ENCODE data around the gene BICDL1.

Gene BICDL1

DNA sequence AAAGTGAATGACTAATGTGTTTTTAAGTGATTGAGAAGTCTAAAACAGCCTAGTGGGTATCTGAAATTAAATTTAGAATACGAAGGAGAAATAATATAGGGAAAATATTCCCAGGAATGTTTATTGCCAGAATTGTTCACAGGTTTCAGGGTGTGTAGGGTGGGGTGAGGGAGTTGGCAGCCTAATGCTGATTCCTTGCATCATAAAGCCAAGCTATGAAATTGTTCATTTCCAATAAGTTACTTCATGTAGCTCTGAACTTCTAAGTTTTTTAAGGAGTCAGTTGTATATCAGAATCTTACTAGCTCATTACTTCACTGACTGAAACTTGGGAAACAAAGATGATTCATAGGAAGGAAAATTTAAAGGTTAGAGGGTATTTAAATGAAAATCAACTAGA, 71.2 kb downstream of the BICDL1 start:
- DNase-seq: no peak

DNA sequence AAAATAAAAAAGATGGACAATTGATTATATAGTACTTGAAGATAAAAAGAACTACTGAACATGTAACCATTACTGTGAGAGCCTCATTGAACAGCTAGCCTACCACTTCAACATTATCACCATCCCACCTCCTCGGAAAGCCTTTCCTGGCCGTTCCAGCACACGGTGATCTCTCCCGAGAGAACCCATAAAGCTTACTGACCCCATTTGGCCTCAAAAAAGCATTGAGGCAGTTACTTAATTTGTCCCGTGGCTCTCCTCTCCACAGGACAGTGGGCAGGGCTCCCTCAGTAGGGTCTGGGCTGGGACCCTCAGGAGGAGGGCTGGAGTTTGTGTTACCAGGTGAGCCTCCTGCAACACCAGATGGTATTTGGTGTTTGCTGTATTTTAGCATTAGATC, 71.7 kb downstream of the BICDL1 start:
- DNase-seq: no peak

DNA sequence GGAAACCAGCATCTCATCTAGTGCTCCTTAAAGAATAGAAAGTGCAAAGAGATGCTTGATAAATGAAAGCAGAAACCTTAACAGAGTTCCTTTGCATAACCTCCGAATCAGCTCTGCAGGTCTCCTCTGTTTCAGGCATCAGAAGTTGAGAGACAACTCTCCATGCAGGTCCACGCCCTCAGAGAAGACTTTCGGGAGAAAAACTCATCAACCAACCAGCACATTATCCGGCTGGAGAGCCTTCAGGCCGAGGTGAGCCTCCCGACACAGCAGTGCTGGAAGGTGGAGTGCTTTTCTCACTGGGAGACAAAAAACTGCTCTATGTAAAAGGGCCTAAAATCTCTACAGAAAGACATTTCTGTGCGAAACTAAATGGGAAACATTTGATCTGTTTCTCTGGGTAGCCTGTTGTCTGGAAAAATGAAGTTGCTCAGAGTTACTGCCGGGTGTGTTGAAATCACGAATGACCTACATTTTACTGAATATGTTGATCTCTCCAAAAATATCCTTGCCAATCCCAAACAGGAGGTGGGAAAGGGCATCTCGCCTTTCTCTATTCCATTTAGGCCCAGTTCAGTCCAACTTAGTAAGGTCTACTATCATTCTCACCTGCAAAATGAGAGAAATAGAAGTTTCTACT, 72.7 kb downstream of the BICDL1 start:
- no peak for DNase-seq

DNA sequence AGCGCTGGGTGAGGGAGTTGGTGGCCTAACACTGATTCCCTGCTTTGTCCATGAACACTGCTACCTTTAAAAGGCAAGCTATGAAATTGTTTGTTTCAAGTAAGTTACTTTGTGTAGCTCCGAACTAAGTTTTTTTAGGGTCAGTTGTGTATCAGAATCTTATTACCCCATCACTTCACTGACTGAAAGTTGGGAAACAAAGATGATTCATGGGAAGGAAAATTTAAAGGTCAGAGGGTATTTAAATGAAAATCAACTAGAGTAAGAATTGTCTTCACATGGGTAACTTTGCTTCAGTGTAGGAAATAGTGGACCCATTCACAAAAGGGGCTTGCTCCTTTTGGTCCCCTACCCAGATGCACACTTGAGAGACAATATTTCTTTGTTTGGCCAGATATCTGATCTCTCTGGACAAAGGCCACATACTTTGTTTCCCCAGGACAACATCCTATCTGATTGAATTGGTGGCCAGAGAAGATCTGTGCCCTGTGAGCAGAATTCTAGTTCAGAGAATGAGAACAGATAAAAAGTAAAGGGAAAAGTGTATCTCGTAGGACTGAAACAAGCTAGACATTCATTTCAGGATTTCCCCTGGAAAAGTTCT, 74.0 kb downstream of the BICDL1 start:
- DNase-seq: no peak

DNA sequence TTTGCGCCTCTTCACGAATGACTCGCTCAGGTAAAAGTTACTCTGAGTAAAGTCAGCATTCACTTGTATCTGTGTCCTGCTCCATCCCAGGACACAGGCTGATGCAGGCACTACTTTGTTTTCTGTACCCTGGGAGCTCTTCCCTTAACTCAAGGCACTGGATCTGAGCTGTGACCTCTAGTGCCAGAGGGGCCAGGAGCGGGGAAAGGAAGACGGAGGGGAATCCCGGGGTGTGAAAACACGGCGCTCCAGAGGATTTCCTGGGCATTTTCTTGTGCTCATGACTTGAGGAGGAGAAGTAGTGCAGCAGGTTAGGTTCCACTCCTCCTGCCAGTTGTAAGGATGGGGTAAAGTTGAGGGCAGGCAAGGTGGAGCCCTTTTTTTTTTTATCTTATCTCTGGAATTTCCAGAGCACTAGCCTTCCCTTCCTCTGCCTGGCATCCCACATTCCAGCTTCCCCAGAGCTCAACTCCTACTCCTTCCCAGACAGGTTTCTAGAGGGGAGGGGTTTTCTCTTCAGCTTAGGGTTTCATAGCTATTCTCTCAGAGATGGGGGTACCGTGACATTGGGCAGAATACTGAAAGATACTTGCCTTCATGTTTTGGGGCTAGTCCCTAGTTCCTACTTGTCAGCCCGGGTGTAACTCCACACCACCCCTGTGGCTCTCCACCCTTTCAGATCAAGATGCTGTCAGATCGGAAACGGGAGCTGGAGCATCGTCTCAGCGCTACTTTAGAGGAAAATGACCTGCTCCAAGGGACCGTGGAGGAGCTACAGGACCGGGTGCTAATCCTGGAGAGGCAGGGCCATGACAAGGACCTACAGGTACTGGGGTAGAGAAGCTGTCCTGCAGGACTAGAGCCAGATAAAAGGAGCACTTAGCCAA, 75.3 kb downstream of the BICDL1 start:
- no peak for DNase-seq

DNA sequence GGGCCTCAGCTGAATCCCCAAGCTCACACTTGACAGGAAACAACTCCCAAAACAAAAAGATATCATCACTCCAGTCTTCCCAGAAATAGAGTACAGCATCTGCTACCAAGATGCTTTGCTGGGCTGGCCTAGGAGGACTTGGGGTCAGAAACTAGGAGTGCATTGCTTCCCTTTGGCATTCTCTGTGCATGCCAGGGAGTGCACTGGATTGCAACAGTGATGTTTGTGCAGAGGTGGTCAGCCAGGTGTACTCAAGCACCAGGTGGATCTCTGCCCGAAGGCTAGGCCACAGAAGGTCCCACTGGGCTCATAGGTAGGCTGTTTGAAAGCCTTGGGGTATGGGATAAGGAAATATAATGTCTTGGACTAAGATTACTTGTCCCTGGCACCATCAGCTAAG, 76.4 kb downstream of the BICDL1 start:
- no peak for DNase-seq

DNA sequence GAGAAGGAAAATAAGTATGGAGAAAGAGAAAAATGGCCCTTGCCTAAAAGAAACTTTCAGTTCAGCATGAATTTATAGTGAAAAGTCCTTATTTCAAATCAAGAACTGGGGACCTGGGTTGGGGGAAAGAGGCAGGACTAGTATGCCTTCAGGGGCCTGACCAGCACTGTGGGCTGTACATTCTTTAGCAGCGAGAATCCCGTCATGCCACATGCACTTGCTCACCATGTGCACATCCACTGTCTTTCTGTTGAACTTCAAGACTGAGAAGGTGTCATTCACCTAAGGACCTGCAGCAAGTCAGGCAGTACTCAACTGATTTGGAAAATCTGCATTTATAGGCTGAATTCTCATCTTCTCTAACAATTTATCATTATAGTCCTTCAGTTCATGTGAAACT, 77.3 kb downstream of the BICDL1 start:
- DNase-seq: no peak

DNA sequence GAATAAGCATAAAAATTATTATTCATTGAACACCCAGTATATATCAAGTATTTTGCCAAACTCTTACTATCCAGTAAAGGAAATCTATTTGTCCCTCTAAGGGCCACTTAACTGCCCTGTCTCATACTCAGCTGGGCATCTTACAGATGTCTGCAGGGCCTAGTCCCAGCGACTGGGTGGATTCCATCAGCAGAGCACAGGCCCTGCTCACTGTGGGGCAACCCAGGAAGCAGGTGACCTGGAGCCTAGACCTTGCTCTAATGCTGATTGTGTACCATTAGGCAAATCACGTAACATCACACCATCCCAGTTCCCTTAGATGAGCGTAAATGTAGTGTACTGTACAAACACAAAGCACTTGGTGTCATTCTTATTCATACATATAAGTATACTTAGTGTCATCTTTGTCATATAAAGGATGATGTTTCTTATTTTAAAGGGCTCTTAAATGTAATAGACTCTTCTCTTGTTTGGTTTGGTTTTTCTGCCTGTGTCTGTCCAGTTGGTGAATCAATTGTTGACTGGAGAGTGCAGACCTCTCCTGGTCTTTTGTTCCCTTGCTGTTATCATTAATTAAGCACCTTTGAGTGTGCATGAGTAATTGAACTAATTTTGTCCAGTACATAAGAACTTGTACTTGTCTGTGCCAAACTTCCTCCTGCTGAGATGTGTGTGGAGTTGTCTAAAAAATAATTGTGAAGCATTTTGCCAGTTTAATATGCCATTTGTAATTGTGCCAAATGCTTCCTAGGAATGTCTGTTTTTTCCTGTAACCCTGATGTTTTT, 78.2 kb downstream of the BICDL1 start:
- DNase-seq: no peak

DNA sequence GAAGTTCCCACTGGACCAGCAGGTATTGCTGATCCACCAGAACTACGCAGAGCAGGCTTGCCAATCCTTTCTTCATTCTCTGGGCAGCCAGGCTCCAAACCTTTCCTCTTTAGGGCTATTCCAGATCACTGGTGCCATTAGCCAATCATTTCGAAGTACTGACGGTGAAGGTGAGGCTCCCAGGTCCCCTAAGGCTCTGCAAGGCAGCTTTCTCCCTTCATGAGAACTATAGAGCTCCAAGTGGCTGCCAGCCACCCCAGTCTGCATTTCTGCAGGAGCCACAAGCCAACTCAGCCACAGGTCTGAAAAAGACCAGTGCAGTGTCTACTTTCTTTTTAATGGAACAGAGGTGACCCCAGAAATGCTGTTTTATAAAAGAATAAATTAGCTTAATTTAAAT, 78.9 kb downstream of the BICDL1 start:
- DNase-seq: no peak

DNA sequence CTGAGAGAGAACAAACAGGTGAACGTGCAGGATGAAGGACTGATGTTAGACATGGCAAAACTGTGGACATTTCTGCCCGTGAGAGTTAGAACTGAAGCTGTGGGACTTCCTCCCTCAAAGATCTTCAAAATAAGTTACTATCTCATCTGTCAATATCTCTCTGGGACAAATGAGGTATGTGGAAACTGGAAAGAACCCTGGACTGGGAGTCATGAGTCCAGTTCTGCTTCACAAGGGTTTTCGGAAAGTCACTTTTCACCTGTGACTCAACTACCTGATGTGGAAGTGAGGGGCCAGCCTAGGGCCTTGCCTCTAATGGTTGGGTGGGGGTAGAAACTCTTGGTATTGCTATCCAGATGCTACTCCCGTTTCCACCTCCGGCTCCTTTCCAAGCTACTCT, 80.2 kb downstream of the BICDL1 start:
- DNase-seq: no peak

DNA sequence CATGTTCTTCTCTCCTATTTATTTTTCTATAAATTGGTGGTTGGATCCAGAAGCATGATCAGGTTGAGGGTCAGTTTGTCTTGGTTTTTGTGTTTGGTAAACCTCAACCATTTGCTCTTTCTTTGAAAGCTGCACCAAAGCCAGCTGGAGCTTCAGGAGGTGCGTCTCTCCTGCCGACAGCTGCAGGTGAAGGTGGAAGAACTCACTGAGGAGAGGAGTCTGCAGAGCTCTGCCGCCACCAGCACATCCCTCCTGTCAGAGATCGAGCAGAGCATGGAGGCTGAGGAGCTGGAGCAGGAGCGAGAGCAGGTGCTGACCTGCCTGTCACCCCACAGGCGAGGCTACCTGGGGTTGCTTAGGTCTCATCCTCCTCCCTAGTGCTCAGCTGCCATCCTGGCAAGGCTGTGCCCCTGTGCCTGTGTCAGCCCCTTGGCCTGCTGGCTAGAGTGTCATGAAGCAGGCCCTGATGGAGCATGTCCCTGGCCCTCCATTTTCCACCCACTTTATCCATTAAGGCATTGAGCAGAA, 82.5 kb downstream of the BICDL1 start:
- no peak for DNase-seq

DNA sequence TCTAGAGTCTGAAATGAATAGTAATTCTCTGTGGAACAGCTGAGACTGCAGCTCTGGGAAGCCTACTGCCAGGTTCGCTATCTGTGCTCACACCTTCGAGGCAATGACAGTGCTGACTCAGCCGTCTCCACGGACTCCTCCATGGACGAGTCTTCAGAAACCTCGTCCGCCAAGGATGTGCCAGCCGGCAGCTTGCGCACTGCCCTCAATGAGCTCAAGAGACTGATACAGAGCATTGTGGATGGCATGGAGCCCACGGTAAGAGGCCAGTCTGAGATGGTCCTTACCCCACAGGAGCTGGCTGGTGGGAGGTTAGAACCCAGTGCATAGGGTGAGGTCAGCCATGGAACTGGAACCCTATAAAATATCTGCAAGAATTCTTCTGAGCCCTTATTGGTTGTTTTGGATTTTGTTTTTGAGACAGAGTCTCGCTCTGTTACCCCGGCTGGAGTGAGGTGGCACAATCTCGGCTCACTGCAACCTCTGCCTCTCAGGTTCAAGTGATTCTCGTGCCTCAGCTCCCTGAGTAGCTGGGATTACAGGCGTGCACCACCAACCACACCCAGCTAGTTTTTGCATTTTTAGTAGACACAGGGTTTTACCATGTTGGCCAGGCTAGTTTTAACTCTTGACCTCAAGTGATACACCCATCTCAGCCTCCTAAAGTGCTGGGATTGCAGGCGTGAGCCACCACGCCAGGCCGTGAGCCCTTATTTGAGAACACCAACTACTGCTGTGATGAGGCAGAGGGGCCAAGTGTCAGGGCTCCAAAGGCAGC, 83.6 kb downstream of the BICDL1 start:
- no peak for DNase-seq

DNA sequence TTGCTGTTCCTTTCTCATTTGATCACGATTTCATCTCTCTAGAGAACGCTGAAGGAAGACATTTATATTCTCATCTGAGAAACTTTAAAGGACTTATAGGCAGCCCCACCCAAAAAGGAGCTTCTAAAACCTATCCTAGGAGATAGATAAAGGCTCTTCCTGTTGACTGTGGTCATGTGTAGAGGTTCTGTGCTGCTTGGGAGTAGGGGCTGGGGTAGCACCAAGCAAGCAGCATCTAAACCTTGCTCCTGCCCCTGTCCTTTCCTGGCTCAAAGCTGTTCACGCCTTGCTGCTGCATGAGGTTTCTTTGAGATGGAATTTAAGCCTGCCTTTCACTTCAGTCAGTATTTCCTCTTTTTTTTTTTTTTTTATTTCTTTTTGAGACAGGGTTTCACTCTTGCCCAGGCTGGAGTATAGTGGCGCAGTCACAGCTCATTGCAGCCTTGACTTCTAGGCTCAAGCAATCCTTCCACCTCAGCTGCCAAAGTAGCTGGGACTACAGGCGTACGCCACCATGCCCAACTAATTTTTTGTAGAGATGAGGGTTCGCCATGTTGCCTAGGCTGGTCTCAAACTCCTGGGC, 86.1 kb downstream of the BICDL1 start:
- no peak for DNase-seq

DNA sequence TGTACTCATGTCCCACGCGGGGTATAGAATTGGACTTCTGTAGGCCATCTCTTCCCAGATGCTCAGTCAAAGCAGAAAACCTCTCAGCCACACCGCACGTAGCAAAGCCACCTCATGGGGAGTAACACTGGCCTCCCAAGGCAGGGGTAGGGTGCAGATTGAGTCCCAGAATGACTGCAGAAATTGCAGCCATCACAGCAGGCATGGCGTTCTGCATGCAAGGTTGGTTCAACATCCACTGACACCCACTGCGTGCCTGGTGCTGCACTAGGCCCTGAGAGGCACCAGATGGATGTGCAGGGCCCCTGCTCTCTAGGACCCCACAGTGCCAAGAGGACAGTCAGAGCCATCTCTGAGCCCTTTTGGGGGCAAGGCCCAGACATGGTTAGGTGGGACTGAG, 87.6 kb downstream of the BICDL1 start:
- DNase-seq: no peak

DNA sequence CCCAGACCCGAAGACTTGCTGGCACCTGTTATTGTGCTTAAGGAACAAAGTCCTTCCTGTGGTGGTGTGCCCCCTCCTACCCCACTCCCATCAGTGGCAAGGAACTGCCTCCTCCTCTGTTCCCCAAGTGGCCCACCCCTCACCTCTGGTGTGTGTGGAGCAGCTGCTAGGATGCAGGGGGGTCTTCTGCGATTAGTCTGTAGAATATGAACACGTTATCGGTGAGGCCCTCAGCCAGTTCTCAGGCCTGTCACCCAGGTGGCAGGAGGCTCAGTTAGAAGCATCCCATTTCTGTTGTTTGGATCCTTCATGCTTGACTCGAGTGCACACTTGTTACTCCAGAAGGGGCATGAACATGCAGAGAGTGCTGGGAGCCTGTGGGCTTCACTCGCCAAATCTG, 88.2 kb downstream of the BICDL1 start:
- DNase-seq: no peak

DNA sequence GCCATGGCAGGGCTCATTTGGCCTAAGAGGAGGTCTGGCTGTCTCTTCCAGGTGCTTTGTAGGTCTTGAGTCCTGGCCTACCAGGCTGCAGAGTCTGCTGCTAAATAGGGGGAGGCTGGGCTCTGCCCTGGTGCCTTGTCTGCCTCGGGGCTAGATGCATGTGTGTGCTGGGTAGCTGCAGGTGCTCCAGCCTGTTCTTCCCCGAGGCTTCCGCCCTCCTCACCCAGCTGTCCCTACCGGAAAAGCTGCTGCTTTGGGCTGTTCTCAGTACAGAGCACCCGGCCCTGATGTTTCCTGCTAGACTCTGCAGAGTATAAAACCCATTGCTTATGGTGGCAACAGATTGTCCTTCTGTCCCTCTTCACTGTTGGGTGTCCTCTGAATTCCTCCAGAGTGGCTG, 89.8 kb downstream of the BICDL1 start:
- no peak for DNase-seq

DNA sequence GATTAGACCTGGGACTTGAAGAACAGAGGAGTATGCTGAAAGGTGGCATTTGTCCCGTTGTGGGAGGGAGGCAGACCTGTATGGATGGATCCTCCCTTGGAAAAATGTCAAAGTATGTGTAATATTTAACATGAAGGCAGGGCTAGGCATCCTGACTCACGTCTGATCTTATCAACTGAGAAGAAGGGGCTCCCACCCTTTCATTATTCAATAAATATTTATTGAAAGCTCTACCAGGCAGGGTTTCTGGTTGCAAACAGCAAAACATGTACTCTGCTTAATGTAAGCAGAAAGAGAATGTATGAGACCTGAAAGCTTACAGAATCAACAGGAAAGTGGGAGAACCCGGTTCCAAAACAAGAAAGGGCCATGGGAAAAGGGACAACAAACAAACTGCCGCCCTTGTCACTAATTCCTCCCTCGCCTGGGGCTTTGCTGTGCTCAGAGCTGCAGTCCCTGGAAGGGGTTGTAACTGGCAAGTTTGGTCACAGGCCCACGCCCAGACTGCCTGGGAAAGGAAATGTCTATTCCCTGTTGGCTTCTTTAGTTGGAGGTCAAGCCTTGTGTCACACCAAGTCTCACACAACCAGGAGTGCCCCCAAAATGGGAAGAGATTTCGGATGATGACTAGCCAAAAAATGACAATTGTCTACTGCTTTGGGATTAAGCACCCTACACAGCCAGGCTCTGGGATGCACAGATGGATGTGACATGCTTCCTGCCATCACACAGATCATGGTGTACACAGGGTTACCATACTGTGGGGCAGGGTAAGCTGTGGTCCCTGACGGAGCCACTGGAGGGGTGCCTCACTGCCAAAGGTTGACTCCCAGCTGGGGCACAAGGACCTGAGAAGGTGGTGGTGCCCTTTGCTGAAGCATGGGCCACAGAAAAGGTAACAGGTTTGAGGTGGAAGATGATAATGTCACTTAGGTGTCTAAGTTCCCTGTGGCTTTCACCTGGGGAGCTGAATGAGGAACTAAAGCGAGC, 90.7 kb downstream of the BICDL1 start:
- DNase-seq: no peak

DNA sequence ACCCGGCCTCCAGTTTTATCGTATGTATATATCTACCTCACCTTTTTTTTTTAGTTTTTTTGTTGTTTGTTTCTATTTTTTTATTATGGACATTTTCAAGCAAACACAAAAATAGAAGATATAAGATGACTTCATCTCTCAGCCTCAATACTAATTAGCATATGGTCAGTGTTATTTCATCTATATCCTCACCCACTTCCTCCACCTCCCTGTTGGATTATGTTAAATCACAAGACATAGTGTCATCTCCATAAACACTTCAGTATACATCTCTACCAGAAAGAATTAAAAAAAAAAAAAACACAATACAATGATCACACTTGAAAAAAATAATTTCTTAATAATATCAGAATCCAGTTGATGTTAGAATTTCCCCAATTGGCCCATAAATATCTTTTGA, 92.6 kb downstream of the BICDL1 start:
- no peak for DNase-seq

DNA sequence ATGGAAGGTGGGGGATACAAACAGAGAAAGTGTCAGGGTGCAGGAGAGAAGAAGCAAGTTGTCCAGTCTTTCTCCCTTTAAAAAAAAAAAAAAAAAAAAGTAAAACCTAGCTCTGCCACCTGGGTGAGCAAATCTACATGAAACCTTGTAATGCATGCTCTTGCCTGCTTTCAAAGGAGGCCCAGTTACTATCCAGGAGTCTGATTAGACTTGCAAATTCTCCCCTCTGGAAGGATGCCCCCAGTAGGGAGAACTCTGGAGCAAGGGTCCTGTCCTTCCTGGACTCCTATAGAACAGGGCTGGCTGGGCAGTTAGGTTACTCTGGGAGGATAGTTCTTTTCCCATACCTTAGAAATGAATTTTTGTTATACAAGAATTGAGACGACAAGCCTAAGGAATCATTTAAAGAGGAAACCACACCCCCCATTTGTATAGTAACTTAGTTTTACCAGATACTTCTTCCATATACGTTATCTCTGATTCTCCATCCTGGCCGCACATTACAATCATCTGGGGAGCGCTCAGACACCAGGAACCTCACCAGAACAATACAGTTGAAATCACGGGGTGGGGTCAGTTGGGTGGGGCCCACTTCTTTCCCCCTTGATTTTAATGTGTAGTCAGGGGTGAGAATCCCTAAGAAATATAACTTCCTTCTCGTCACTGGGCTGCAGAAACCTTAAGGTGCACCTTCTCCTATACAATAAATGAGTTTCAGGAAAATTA, 97.0 kb downstream of the BICDL1 start:
- DNase-seq: no peak

All from NCI-H1694 (cell line).